Spleen (tissue), 7 donors: ENCODE results near the gene SMR3A.

Source experiments
- CTCF ChIP-seq, 11 experiments: fragments of 200-600 bp in 7 of 11; fragments of 450-650 bp in 4 of 11; sonication (generic) in 4 of 11; IDR thresholded peaks in 8 of 11; conservative IDR thresholded peaks in 3 of 11; 1 replicate in 7 of 11; 2 replicates in 4 of 11; pipeline versions ENCODE4 v1.4.0 to v1.8.0; 2016 to 2021; ENCODE audit warnings: antibody characterized with exemption in 11 of 11, inconsistent platforms in 4 of 11, mild to moderate bottlenecking in 1 of 11
- POLR2AphosphoS5 ChIP-seq, 3 donors: sonication (generic); formaldehyde crosslinking; IDR thresholded peaks; one replicate each; pipeline ENCODE4 v1.5.1; 2017; ENCODE audit warnings: antibody characterized with exemption in 3 of 3
- donor health status: DM: no; HTN: no; CAD: no; lungs with moderate emphysema.
- donor health status: DM: no; HTN: no; CAD: no.
- donor health status: DM: no; HTN: no; CAD: no.

- TF ChIP-seq CTCF (IDR thresholded peaks at IDR 0.05 in 8 of 11, conservative IDR thresholded peaks at IDR 0.05 in 3 of 11): no peak
- no peak for TF ChIP-seq POLR2AphosphoS5 (IDR thresholded peaks at IDR 0.05)
Observed at GRCh38 chr4:70367813-70368212, 7.3 kb downstream of the SMR3A start.
